Heart right ventricle (tissue), 16 donors: ENCODE measurements around the gene AGPAT4. TPM values are rescaled to one million over a fixed set of nuclear protein-coding genes. Genes with fewer than 3 reads are reported as not detected.

ENCODE experiments used
- ATAC-seq, 8 donors: fragments of 200-7000 bp; cut with Tn5 transposase; one replicate each; pipeline ENCODE4 v1.9.1; 2020; ENCODE audit warnings: mild to moderate bottlenecking in 8 of 8, moderate library complexity in 8 of 8, moderate number of reproducible peaks in 1 of 8
- DNase-seq, 2 donors: peaks; one replicate each; pipeline ENCODE4 v3.0.0-alpha.2; 2020
- H3K27ac ChIP-seq, 10 donors: fragments of 200-600 bp; sonication (generic) in 2 of 10; one replicate each; pipeline versions ENCODE4 v1.5.0 to v1.8.0; 2020 to 2022; ENCODE audit warnings: mild to moderate bottlenecking in 3 of 10
- H3K27me3 ChIP-seq, 7 donors: fragments of 200-600 bp; one replicate each; pipeline ENCODE4 v1.8.0; 2021 to 2022; ENCODE audit warnings: mild to moderate bottlenecking in 2 of 7
- H3K36me3 ChIP-seq, 9 donors: fragments of 200-600 bp; sonication (generic) in 1 of 9; one replicate each; pipeline versions ENCODE4 v1.5.0 to v1.8.0; 2020 to 2022; ENCODE audit warnings: mild to moderate bottlenecking in 2 of 9
- H3K4me1 ChIP-seq, 9 donors: fragments of 200-600 bp; sonication (generic) in 1 of 9; one replicate each; pipeline versions ENCODE4 v1.5.0 to v1.8.0; 2020 to 2022; ENCODE audit warnings: mild to moderate bottlenecking in 4 of 9
- H3K4me3 ChIP-seq, 10 donors: fragments of 200-600 bp; sonication (generic) in 2 of 10; one replicate each; pipeline versions ENCODE4 v1.5.0 to v1.8.0; 2020 to 2022; ENCODE audit warnings: mild to moderate bottlenecking in 7 of 10, moderate library complexity in 2 of 10
- H3K9me3 ChIP-seq, 11 donors: fragments of 200-600 bp in 10 of 11; sonication (generic) in 2 of 11; one replicate each; pipeline versions ENCODE4 v1.5.0 to v1.8.0; 2013 to 2022; ENCODE audit warnings: mild to moderate bottlenecking in 2 of 11, control low read depth in 1 of 11, moderate library complexity in 1 of 11
- CTCF ChIP-seq, 9 donors: fragments of 200-600 bp; sonication (generic) in 2 of 9; IDR thresholded peaks; one replicate each; pipeline versions ENCODE4 v1.5.0 to v1.8.0; 2021 to 2022; ENCODE audit warnings: antibody characterized with exemption in 9 of 9, mild to moderate bottlenecking in 5 of 9, moderate library complexity in 1 of 9
- WGBS, 2 donors: extraction: QIAGEN DNeasy Blood & Tissue Kit; methylation state at CpG; one replicate each; pipeline ENCODE4 v1.1.7; 2013; ENCODE audit warnings: inconsistent platforms in 1 of 2; 5-methylcytosine and 5-hydroxymethylcytosine counted together
- intact Hi-C, 10 donors: fragments of 100-400 bp; cut with DNase I; formaldehyde crosslinking; loops; one replicate each; pipeline versions ENCODE4 v1.11.1 to v1.14.2; 2022
- polyA plus RNA-seq, 2 donors: library from polyadenylated mRNA; stranded (reverse); fragments of 200-250 nt; gene quantifications; one replicate each; pipeline ENCODE4 v1.2.3, GENCODE V29; 2013
- total RNA-seq, 10 donors: library from RNA; stranded (reverse); fragmentation: NEBNext Ultra II Directional in 3 of 10; extraction: Animal tissue kit (Norgen Biotek cat#: 25700) in 3 of 10; gene quantifications; one replicate each; pipeline versions ENCODE4 v1.2.1 to v1.2.4, GENCODE V29; 2021 to 2023
- donor health status: Arrhythmogenic right ventricular cardiomyopathy.
- donor health status: ischemic (EF 13 %, LVEDD 7.1; RV severe dilation, severe dysfunction).
- donor health status: healthy with polysubstance abuse.
- donor health status: DM: no; HTN: yes; CAD: no.
- donor health status: DM: no; HTN: no; CAD: no.
- donor health status: ischemic (EF 25% LVEDD 6.9; RV normal size, moderate dysfunction).
- donor health status: ischemic (EF 25% LVEDD 5.7; RV mildly dilated, moderate dysfunction).
- donor health status: healthy.
- donor health status: DM: yes; HTN: yes; CAD: no.
- donor health status: Ischemic cardiomyopathy.
- donor health status: ischemic (EF 35%, LVEDD 5.7; RV mildly dilated, moderate dysfunction).
- donor health status: nonischemic (EF 11% LVEDD 7.7; RV severe dilation, severe dysfunction).
- donor health status: DM: yes; HTN: yes; CAD: no.
- donor health status: PGD.
- donor health status: ischemic (EF 29% LVEDD 5.4; RV normal size, mild dysfunction).
- donor health status: nonischemic (EF 23%, LVEDD 6.1; RV moderate dilation, normal function).

The AGPAT4 gene
- total and polyA plus RNA-seq, 12 donors, result 1.2 to 3.8 (median 1.6) TPM

GRCh38 chr6:161166677-161167076, 107.2 kb downstream of the AGPAT4 start:
- no peak for ATAC-seq
- 94 to 100% methylated on average over 5 of the region's 5 CpGs for WGBS, 2 donors

GRCh38 chr6:161166176-161166575, 107.7 kb downstream of the AGPAT4 start:
- ATAC-seq (no peak), DNase-seq (no peak)
- H3K27ac ChIP-seq, result no peak overlapping the region
- no peak overlapping the region for H3K4me3 ChIP-seq
- H3K4me1 ChIP-seq, result peaks cover 0 to 18% (median 0%) of the 10 kb centered on the region in 9 donors
- H3K27me3 ChIP-seq, result no peaks in the 10 kb centered on the region
- no peak for TF ChIP-seq CTCF (IDR thresholded peaks at IDR 0.05)
- H3K36me3 ChIP-seq, result peaks cover 0 to 40% (median 0%) of the 10 kb centered on the region in 9 donors
- intact Hi-C loops, result no loop called here
- peaks cover 0 to 1% (median 0%) of the 10 kb centered on the region in 11 donors for H3K9me3 ChIP-seq
- WGBS, 2 donors, result 93 to 95% methylated on average over 11 of the region's 11 CpGs

More at GRCh38 chr6:161166677-161167076, 107.2 kb downstream of the AGPAT4 start:
- DNase-seq, result no peak
- Histone ChIP-seq H3K27me3 (no peaks in the 10 kb centered on the region), H3K9me3 (peaks cover 0 to 4% (median 0%) of the 10 kb centered on the region in 11 donors), H3K27ac (no peak overlapping the region), H3K4me1 (peaks cover 0 to 19% (median 0%) of the 10 kb centered on the region in 9 donors), H3K36me3 (peaks cover 0 to 40% (median 0%) of the 10 kb centered on the region in 9 donors), H3K4me3 (no peak overlapping the region)
- TF ChIP-seq CTCF (IDR thresholded peaks at IDR 0.05), result no peak
- intact Hi-C loops, result no loop called here

GRCh38 chr6:161164182-161164625, 109.7 kb downstream of the AGPAT4 start:
- H3K9me3 ChIP-seq, result no peaks in the 10 kb centered on the region
- H3K36me3 ChIP-seq, result peaks cover 0 to 51% (median 0%) of the 10 kb centered on the region in 9 donors
- H3K27ac ChIP-seq, result no peak overlapping the region
- 97 to 98% methylated on average over 9 of the region's 9 CpGs for WGBS, 2 donors
- no peak for TF ChIP-seq CTCF (IDR thresholded peaks at IDR 0.05)
- ATAC-seq, result no peak
- intact Hi-C loops, result loop anchor here in 1 of 10 donors (2.0 kb wide), 1 partner anchor 25 kb away; no protein-coding TSS in a partner anchor
- no peak overlapping the region for H3K4me3 ChIP-seq
- no peak for DNase-seq
- no peaks in the 10 kb centered on the region for H3K27me3 ChIP-seq
- peaks cover 0 to 17% (median 0%) of the 10 kb centered on the region in 9 donors for H3K4me1 ChIP-seq

DNA sequence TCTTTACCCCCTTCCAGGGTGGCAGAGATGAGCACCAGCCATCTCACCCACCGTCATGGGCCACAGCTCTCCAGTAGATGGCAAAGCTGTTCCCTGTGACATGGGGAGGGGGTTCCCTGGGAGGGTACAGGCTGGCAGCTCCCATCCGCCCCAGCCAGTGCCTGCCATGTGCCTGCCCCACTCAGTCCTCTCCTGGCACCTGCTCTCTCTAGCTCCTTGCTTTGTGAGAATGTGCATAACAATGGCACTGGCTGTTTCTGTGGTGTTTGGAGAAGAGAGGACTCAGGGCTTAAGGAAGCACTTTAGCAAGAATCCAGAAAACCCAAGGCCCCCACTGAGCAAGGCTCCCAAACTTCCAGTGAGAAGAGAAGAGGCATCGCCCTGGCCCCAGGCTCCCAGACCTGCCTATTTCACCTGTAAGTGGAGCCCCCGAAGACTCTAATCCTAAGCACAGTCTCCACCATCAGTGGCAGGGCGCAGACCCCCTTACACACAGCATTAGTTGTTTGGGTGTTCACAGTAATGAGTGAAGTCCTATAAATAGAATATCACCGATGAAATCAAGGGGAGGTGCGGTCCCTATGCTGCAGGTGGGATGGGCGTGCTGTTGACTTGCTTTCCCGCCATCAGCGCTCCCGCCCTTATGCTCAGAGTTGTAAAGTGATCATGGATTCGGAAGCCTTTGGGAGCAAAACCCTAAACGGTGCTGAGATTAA, 110.2 kb downstream of the AGPAT4 start:
- H3K36me3 ChIP-seq, result peaks cover 0 to 54% (median 0%) of the 10 kb centered on the region in 9 donors
- intact Hi-C loops, result loop anchor here in 1 of 10 donors (2.0 kb wide), 1 partner anchor 25 kb away; no protein-coding TSS in a partner anchor

More for the DNA sequence above, 110.2 kb downstream of the AGPAT4 start:
- H3K27me3 ChIP-seq, result no peaks in the 10 kb centered on the region
- no peak for TF ChIP-seq CTCF (IDR thresholded peaks at IDR 0.05)
- no peak overlapping the region for H3K4me3 ChIP-seq
- H3K4me1 ChIP-seq, result peaks cover 0 to 17% (median 0%) of the 10 kb centered on the region in 9 donors
- no peaks in the 10 kb centered on the region for H3K9me3 ChIP-seq
- no peak for DNase-seq
- ATAC-seq, result no peak
- H3K27ac ChIP-seq, result no peak overlapping the region
- 94 to 97% methylated on average over 13 of the region's 13 CpGs for WGBS, 2 donors
